ENCODE results near the gene KLHDC7B.
"Not testable (repeated sequence)": the region's sequence is repeated elsewhere in the genome, so short reads cannot be mapped to it uniquely, and the experiment has no call there.

Gene KLHDC7B

DNA sequence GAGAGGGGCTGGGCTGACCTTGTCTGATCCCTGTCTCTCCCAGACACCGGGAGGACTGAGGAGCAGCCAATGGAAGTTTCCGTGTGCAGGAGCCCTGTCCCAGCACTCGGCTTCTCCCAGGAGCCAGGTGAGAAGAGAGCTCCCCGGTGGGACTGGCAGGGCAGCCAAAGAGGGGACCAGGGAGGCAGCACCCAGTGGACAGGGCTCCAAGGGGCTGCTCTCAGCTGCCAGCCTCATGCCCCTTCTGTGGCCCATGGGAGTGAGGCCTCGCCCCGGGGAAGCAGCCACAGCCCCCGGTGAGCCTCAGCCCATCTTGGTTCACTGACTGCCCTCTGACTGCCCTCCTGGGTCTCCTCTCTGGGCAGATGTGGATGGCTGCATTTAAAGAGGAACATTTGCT, 27.1 kb upstream of the KLHDC7B start:
- DNase-seq: no peak

DNA sequence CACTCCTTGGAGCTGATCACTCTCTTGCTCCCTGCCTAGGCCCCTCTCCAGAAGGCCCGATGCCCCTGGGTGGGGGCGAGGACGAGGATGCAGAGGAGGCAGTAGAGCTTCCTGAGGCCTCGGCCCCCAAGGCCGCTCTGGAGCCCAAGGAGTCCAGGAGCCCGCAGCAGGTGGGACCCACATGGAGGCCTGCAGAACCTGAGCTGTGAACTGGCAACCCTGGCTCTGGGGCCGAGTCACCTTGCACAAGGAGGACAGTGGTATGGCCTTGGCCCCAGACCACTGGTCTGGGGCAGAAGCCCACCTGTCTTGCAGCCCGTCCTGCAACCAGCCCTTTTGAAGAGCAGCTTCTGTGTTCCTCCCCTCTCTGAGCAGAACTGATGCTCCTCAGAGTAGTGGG, 26.5 kb upstream of the KLHDC7B start:
- DNase-seq: no peak

- not testable (repeated sequence) for DNase-seq
Measured at GRCh38 chr22:50520184-50520583, 25.5 kb upstream of the KLHDC7B start.

DNA sequence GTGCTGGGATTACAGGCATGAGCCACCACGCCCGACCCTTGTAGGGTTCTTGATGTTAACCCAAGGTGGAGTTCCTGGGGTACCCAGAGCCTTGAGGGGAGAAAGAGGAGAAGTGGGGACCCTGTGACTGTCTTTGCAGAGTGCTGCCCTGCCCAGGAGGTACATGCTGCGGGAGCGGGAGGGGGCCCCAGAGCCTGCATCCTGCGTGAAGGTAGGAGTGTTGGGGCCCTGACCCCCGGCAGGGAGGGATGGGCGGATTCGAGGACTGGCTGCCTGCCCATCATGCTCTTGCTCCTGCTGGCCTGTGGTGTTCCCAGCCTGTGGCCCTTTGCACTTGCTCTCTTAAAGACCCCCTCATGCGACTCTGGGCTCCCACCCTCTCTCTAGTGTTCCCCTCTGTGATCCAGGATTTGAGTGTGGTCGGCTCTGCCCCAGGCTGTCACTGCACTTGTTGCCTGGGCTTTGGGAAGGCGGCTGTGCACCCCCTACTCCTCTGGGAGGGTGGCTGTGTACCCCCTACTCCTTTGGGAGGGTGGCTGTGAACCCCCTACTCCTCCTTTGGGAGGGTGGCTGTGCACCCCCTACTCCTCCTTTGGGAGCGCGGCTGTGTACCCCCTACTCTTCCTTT, 24.8 kb upstream of the KLHDC7B start:
- DNase-seq: no peak

- DNase-seq: no peak
Measured at GRCh38 chr22:50521710-50522109, 24.0 kb upstream of the KLHDC7B start.

DNA sequence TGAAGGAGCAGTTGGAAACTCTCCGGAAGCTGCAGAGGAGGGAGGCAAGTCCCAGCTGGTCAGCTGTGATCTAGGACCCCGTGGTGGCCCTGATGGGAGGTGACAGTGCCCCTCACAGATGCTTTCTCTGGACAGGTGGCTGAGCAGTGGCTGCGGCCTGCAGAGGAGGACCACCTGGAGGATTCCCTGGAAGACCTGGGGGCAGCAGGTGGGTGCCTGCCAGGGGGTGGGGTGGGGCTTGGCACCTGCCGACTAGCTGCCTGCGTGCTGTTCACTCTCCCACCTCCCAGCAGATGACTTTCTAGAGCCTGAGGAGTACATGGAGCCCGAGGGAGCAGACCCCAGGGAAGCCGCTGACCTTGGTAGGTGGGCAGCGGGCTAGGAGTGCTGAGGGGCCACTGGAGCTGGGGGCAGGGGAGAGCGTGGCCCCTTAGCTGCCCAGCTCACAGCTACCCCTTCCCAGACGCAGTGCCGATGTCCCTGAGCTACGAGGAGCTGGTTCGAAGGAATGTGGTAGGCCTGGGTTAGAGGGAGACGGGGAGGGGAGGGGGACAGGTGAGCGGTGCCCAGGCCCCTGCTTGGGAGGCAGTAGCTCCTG, 23.4 kb upstream of the KLHDC7B start:
- DNase-seq: no peak

DNA sequence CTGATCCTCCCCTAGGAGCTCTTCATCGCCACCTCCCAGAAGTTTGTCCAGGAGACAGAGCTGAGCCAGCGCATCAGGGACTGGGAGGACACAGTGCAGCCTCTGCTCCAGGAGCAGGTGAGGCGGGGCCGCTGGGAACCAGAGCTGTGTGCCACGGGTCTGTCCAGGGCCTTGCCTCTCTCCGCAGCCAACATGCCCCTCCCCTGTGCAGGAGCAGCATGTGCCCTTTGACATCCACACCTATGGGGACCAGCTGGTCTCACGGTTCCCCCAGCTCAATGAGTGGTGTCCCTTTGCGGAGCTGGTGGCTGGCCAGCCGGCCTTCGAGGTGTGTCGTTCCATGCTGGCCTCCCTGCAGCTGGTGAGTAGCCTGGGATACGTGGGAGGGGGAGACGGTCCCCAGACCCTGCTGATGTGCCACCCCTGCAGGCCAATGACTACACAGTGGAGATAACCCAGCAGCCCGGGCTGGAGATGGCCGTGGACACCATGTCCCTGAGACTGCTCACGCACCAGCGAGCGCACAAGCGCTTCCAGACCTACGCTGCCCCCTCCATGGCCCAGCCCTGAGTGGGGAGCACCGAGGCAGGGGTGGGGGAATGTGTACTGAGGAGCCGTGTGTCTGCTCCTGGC, 22.8 kb upstream of the KLHDC7B start:
- no peak for DNase-seq

GRCh38 chr22:50523458-50523805, 22.3 kb upstream of the KLHDC7B start:
- DNase-seq: no peak

GRCh38 chr22:50523806-50524675, 21.7 kb upstream of the KLHDC7B start:
- no peak for DNase-seq

- DNase-seq: no peak
Measured at GRCh38 chr22:50524676-50525103, 21.0 kb upstream of the KLHDC7B start.

DNA sequence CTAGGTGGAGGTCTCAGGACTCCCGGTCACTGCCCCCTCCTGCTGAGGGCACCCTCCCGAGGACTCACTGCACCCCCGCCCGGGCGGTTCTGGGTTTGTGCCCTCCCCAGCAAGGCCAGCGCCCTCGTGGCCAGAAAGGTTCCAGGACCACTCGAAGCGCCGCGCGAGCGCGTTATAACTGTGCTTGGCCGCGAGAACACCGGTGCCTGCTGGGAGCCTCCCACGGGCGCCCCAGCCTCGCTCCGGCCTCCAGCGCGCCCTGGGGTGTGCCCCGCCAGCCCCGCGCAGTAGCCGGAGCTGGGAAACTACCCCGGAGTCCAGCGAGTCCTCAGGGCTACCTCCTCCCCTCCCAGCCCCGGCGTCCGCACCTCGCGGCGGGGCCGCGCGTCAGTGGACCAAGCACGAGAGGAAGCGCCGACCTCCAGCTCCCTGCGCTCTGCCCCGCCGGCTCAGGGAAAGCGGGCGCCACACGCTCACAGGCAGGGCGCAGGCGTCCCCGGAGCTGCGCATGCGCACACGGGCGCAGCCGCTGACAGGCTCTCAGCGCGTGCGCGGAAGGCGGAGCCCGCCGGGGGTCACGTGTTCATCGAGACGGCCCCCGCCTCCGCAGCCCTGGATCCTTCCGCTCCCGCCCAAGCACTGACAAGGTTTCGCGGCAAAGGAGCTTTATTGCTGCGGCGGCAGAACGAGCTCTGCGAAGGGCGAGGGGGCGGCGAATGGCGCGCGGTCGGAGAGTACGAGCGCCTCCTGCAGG, 20.4 kb upstream of the KLHDC7B start, which contains the start of gene SCO2:
SCO2 (minus strand) TSS at position 495 of the 754 bp plus-strand sequence. CDS start 1,187 bp downstream, outside the sequence.
- DNase-seq: peak; percentile 73

DNA sequence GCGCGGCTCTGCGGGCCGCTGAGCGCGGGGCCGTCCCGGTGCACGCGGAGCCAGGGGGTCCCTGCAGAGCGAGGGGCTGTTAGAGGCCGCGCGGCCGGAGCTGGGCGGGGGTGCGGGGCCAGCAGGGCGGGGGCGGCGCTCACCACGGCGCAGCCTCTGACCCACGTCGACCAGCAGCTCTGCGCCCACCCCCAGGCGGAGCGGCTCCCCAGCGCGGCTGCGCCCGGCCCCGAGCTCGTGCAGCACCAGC, 19.9 kb upstream of the KLHDC7B start:
- no peak for DNase-seq

DNA sequence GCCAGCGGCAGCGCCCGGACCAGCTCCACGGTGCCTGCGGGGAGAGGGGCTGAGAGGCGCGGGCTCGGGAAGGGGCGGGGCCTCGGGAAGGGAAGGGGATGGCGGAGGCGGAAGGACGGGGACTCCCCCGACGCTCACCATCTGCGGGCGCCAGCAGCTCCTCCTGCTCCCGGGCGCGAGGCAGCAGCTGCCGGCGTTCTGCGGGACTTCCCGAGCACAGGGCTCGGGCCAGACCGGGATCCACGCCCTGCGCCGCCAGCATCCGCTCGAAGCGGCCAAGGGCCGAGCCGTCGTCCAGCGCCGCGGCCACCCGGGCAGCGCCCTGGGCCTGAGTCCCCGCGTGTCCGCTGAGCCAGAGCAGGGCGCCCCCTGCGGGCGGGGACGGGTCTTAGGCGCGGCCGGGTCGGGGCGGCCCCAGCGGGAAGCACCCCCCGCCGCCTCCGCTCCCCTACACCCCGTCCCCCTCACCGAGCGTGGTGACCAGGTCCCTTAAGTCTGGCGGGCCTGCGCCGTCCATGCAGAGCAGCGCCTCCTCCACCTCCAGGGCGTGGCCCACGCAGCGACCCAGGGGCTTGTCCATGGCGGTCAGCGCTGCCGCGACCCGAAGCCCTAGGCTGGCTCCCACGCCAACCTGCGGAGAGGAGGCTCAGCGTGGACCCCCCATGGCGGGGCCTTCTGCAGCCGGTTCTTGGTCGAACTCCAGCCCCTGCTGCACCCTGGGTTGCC, 19.4 kb upstream of the KLHDC7B start:
- peak; percentile 26 for DNase-seq

DNA sequence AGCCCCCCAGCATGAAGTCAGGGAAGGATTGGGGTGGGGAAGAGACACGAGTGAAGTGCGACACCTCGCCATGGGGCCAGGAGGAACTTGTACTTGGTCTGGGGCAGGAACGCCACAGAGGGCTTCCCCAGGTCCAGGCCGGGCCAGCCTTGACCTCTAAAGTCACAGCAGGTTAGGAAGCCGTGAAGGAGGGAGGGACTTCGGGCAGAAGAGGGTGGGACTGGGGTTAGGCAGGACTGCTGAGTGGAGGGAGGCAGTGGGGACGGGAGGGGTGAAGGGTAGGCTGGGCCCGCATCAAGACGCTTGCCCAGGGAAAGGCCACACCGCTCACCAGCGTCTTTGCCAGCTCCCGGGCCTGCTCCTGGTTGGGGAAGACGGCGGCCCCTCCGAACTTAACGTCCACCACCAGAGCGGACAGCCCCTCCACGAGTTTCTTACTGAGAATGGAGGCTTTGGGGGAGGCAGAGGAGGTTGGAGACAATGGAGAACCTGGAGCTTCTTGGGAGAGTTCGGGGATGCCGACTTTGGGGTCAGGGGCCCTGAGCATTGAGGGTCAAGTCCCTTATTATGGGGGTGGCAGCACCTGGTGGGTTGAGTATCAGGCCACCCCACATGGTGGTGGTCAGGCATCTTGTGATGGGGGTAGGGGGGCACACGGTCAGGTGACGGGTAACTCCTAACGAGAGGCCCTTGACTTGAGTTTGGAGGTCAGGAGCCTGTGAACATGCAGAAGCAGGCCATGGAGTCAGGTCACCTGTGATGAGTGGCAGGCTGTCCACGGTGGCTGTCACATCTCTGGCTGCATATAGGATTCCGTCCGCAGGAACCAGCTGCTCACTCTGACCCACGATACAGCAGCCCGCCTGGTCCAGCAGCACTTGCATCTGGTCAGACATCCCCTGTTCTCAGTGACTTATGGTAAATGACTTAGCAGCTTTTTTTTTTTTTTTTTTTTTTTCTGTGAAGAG, 18.6 kb upstream of the KLHDC7B start:
- DNase-seq: no peak

- DNase-seq: no peak
Measured at GRCh38 chr22:50527921-50528681, 17.6 kb upstream of the KLHDC7B start.

- DNase-seq: no peak
Measured at GRCh38 chr22:50528682-50529415, 16.9 kb upstream of the KLHDC7B start.

DNA sequence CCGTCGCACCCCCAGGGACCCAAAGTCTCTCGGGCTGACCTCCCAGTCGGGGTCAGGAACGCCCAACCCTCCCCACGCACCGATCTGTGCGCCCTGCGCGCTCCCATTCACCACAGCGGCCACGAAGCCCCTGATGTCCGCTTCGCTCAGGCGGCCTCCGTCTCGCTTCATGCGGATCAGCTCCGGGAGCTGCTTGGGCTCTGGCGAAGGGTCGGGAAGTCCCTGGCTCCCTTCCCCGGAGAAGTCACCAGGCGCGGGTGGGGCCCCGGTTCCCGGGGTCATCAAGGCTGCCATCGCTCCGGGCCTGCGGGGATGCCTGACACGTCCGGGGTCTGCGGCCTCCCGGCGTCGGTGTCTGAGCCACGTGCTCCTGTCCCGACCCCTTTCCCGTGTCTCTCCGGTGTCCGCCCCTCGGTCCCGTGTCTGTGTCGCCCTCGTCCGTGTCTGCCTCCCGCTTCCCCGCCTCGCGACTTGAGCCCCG, 16.2 kb upstream of the KLHDC7B start:
- no peak for DNase-seq

DNA sequence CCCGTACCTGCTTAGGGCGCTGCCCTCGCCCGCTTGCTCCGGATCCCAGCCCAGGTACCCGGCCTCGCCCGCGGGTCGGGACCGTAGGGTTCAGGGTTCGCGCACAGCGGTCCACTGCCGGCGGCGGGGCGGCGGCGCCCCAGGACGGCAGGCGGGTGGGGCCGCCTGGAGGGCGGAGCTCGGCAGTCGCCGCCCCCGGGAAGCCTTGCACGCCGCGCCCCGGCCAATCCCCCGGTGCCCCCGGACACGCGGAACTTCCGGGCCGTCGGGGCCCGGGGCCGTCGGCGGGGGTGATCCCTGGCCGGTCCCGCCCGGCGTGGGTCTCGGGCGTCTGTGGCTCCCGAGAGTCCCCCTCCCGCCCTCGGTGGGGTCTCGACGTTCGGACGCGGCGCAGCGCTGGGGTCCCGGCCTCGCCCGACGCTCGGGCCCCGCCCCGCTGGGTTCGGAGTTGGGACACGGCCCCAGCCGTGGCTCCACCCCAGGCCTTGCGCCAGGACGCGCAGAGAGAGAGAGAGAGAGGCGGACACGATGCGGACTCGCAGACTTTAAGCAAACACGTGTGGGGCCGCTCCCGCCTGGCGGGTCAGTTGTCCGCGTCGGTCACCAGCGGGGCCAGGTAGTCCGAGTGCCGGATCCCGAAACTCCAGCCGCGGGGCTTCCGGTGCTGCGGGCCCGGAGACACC, 15.7 kb upstream of the KLHDC7B start, which contains the start of gene TYMP:
TYMP (minus strand) TSS at position 116 of the 683 bp plus-strand sequence. CDS start 303 bp downstream, outside the sequence.
- no peak for DNase-seq

DNA sequence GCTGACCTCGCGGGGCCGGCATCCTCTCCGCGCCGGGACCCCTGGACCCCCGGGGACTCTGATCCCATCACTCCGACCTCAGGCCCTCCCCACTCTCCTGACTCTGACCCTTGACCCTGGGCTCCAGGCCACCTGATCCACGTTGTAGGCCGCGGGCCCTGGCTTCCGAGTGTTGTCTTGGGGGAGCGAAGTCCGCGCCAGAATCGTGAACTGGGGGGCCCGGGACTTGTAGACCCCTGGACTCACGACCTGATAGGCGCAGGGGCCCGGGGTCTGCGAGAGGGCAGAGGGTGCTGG, 15.2 kb upstream of the KLHDC7B start:
- no peak for DNase-seq
